Left cardiac atrium (tissue), 4 donors: ENCODE data around the gene C11orf58. TPM values are rescaled to one million over a fixed set of nuclear protein-coding genes. Genes with fewer than 3 reads are reported as not detected.

Experiments
- ATAC-seq, 2 donors: fragments of 200-7000 bp; cut with Tn5 transposase; one replicate each; pipeline ENCODE4 v1.9.1; 2020; ENCODE audit warnings: mild to moderate bottlenecking in 2 of 2, moderate library complexity in 2 of 2
- DNase-seq: peaks from one replicate; pipeline ENCODE4 v3.0.0-alpha.2; 2020
- intact Hi-C, 2 donors: fragments of 100-400 bp; cut with DNase I; formaldehyde crosslinking; loops; one replicate each; pipeline versions ENCODE4 v1.14.1 to v1.15.1; 2022 to 2023
- total RNA-seq, 2 donors: library from RNA; stranded (reverse); fragmentation: NEBNext Ultra II Directional; extraction: Animal tissue kit (Norgen Biotek cat#: 25700); gene quantifications; one replicate each; pipeline ENCODE4 v1.2.1, GENCODE V29; 2021
- donor health status: DM: no; HTN: yes; CAD: no.
- donor health status: DM: no; HTN: yes; CAD: no; lungs with severe emphysema.
- donor health status: DM: yes; HTN: yes; CAD: no.
- donor health status: Dilated cardiomyopathy.

C11orf58 gene
- total RNA-seq, 2 donors from 2014 or later: 91.2 to 128 TPM

- DNase-seq: no peak
- ATAC-seq: no peak
- intact Hi-C loops: no loop called here
These were observed 43.8 kb downstream of the C11orf58 start for GRCh38 chr11:16781936-16782919.

- intact Hi-C loops: no loop called here
- ATAC-seq: no peak
- no peak for DNase-seq
These were observed 44.9 kb downstream of the C11orf58 start for GRCh38 chr11:16783321-16783801.

GRCh38 chr11:16784097-16784496 is 45.6 kb downstream of the C11orf58 start:
- no peak for ATAC-seq
- intact Hi-C loops: loop anchor here in 1 of 2 donors (2.0 kb wide), 1 partner anchor 279 kb away; no protein-coding TSS in a partner anchor
- no peak for DNase-seq

- ATAC-seq (peak; percentile 12 to 28), DNase-seq (no peak)
- intact Hi-C loops: loop anchor here (2.0 to 5.0 kb wide), 3 partner anchors 163 to 278 kb away; no protein-coding TSS in a partner anchor
These were observed 46.2 kb downstream of the C11orf58 start for GRCh38 chr11:16784666-16785065.

GRCh38 chr11:16785520-16786128 is 47.2 kb downstream of the C11orf58 start:
- DNase-seq (peak; percentile 66), ATAC-seq (peak; percentile 62 to 76)
- intact Hi-C loops: loop anchor here (2.0 to 5.0 kb wide), 3 partner anchors 162 to 277 kb away; no protein-coding TSS in a partner anchor

GRCh38 chr11:16786131-16786530 is 47.7 kb downstream of the C11orf58 start:
- intact Hi-C loops: loop anchor here (5.0 kb wide), 2 partner anchors 161 to 276 kb away; no protein-coding TSS in a partner anchor
- ATAC-seq (no peak), DNase-seq (no peak)

GRCh38 chr11:16787035-16787742 is 48.7 kb downstream of the C11orf58 start:
- intact Hi-C loops: loop anchor here (5.0 kb wide), 2 partner anchors 160 to 275 kb away; no protein-coding TSS in a partner anchor
- ATAC-seq (no peak), DNase-seq (no peak)

- intact Hi-C loops: loop anchor here (2.0 to 5.0 kb wide), 3 partner anchors 94 to 274 kb away; no protein-coding TSS in a partner anchor
- peak; percentile 51 to 69 for ATAC-seq
- peak; percentile 76 for DNase-seq
These were observed 50.0 kb downstream of the C11orf58 start for GRCh38 chr11:16788141-16789062.

GRCh38 chr11:16789063-16789420 is 50.6 kb downstream of the C11orf58 start:
- intact Hi-C loops: loop anchor here (2.0 to 5.0 kb wide), 3 partner anchors 94 to 273 kb away; no protein-coding TSS in a partner anchor
- DNase-seq: no peak
- ATAC-seq: peak in 1 of 2 donors; percentile 24

- intact Hi-C loops: loop anchor here (2.0 to 5.0 kb wide), 3 partner anchors 93 to 272 kb away; no protein-coding TSS in a partner anchor
- no peak for DNase-seq
These were observed 51.4 kb downstream of the C11orf58 start for GRCh38 chr11:16789560-16790485.

GRCh38 chr11:16790486-16791190 is 52.2 kb downstream of the C11orf58 start:
- ATAC-seq (no peak), DNase-seq (no peak)
- intact Hi-C loops: no loop called here

More at GRCh38 chr11:16789560-16790485, 51.4 kb downstream of the C11orf58 start:
- no peak for ATAC-seq

- ATAC-seq (peak; percentile 45 to 93), DNase-seq (peak; percentile 60)
- intact Hi-C loops: no loop called here
These were observed 52.9 kb downstream of the C11orf58 start for GRCh38 chr11:16791191-16791961.

- no peak for DNase-seq
- intact Hi-C loops: no loop called here
- no peak for ATAC-seq
These were observed 54.0 kb downstream of the C11orf58 start for GRCh38 chr11:16792426-16792825.

GRCh38 chr11:16793009-16793408 is 54.6 kb downstream of the C11orf58 start:
- ATAC-seq (no peak), DNase-seq (no peak)
- intact Hi-C loops: no loop called here

GRCh38 chr11:16793511-16793910 is 55.1 kb downstream of the C11orf58 start:
- intact Hi-C loops: no loop called here
- ATAC-seq (no peak), DNase-seq (no peak)
